NCI-H2081 treated with DMSO at 0.1 percent for 48 hours (cell line): ENCODE measurements around the gene NRK.
"Not testable (repeated sequence)": the region's sequence is repeated elsewhere in the genome, so short reads cannot be mapped to it uniquely, and the experiment has no call there.

ENCODE experiments used
- DNase-seq: peaks from one replicate; lab custom pipeline; 2025; lab: John Stamatoyannopoulos, UW

The NRK gene

GRCh38 chrX:105894721-105895120 is 72.4 kb downstream of the NRK start:
- DNase-seq = no peak

DNA sequence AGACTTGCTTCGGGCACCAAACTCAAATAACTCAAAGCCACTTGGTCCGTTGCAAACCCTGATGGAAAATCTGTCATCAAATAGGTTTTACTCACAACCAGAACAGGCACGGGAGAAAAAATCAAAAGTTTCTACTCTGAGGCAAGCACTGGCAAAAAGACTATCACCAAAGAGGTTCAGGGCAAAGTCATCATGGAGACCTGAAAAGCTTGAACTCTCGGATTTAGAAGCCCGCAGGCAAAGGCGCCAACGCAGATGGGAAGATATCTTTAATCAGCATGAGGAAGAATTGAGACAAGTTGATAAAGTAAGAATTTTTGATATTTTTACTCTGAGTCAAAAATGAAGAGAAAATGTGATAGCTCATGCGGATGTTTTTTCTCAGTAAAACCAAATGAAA is 87.2 kb downstream of the NRK start:
- DNase-seq = no peak

DNA sequence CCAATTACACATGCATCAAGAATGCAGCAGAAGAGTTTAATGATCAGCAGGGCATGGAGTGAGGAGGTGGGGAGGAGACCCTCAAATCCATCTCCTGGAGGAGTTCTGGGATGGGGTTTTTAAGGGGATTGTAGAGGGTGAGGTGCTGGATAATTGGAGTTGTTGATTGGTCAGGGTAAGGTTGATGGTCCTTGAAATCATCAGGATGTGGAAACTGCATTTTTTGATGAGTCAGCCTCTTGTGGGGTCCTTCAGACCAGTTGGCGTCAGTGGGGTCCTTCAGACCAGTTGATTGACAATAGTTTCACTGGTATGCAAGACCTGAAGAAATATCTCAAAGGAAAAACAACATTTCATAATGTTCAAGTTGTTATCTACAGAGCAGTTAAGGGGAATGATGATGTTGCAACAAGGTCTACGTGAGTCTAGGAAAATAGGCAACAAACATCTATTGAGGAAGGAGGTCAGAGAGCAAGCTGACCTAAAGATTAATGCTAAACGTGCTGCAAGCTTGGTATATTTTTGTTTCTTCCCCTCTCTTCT is 88.3 kb downstream of the NRK start:
- no peak for DNase-seq

DNA sequence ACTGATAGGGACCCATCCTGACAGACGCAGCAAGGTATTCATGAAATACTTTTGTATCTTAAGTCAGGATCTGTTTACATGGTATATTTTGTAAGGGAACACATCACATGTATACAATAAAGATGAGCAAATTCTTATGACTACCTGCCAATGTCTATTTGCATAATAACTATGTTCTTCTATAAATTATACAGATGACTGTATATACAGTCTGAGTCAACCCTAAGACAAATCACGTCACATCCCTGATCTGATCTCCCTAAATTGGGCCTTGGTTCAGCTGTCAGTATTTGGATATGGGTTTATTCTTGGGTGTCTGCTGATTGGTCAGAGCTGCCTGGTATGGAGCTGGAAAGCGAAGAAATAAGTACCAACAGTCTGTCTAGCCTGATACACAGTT is 122.9 kb downstream of the NRK start:
- no peak for DNase-seq

GRCh38 chrX:105969487-105969886 is 147.1 kb downstream of the NRK start:
- DNase-seq = no peak

- DNase-seq = no peak
Measured at GRCh38 chrX:105972690-105973386, 150.5 kb downstream of the NRK start.

DNA sequence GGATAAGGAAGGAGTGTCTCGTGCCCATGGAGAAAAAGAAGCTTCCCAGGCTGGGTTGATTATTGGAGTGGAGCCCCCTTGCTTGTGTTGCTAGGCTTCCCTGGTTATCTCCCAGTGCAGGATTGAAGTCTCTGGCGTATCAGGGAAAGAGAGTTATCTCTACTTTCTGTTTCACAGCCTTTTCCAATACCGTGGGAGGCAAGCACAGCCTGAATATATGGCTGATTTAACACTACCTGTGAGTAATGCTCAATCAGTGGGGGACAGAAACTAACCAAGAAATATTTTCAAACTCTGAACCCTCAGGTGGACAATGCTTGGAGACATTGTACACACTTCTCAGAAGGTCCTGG is 151.0 kb downstream of the NRK start:
- no peak for DNase-seq

DNA sequence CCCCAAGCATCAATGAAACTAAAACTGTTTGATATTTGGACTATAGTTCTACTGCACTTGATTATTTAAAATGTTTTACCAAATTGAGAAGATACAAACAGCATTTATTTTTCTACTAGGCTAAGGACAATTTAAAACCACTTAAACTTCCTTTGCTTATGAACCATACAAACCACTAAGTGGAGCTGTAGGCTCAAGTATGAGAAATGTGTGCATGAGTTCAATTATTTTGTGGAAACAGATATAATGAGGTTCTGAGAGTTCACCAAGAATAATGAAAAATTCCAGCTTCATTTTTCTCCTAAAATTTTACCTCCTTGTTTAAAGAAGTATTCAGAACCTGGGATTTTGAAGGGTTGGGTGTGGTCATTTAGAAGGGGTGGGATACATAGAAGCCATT is 153.0 kb downstream of the NRK start:
- no peak for DNase-seq

DNA sequence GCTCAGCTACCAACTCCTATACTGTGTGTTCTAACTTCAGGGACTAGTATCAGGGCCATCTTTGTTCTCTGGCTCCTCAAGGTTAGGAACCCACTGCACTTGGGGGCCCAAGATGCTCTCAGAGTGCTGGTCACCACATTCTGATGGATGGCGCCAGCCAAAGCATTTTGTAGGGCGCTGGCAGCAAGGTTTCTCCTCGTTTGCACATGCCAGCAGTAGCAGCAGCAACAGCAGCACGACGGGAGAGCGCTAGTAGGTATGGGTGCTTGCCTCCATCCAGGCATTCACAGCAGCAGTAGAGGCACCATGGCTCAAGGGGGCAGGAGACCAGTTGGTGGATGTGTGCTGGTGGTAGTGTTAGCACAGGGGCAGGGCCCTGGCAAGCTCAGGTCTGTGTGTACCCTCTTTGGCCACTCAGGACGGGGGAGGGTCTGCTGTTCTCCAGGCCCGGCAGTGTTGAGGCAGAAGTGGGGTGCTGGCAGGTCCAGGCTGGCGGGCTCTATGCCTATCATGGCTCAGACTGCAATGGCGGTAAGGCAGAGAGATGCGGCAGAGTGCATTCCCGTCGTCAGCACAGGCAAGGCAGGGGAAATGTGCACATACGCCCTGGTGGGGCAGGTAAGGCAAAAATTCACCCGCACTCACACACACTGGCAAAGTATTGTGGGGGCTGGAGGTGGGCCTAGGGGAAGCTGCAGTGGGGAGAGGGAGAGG is 159.6 kb downstream of the NRK start:
- no peak for DNase-seq

GRCh38 chrX:105988487-105988886 is 166.1 kb downstream of the NRK start:
- DNase-seq = not testable (repeated sequence)

DNA sequence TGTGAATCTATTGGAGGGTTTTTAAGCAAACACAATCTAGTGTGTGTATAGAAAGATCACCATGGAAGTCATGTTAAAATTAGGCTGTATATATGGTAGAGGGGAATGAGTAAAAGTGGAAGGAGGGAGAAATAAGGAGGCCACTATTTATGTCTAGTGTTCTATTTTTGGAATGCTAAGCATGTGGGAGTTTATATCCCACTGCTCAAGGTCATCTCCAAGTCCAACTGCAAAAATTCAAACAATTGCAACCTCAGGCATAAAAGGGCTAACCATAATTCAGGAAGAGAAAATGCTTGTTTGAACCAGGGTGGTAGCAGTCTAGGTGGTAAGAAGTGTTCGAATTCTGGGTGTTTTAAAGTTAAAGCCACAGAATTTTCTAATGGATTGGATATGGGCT is 177.0 kb downstream of the NRK start:
- no peak for DNase-seq

- no peak for DNase-seq
Measured at GRCh38 chrX:106000203-106000602, 177.9 kb downstream of the NRK start.

DNA sequence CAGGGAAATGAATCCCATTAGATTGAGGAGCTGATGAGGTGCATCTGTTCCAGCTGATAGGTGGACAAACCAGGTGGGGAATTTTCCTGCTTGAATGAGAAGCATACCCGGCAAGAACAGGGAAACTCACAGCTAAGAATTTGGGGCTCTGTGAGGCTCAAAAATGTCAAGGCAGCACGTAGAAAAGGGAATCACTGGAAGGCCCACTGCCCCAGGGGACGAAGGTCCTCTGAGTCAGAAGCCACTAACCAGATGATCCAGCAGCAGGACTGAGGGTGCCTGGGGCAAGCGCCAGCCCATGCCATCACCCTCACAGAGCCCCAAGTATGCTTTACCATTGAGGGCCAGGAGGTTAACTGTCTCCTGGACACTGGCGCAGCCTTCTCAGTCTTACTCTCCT is 178.3 kb downstream of the NRK start:
- DNase-seq = not testable (repeated sequence)

GRCh38 chrX:106005684-106006083 is 183.3 kb downstream of the NRK start:
- DNase-seq = no peak

DNA sequence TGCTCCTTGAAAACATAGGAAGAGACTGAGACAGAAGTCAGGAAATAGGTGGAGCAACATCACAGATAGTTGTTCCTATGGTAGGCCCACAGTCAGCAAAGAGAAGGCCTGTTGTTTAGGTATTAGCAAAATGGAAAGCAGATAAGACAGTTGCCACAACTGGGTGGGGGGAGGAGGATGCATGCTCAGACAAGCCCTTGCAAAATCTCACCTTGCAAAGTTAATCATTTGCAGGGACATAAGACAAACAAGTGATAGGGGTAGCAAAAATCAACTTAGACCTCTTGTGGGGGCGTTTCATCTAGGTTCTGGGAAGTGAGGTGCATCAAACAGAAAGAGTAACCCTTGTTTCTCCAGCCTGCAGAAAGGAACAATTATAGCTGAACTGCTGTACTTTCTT is 185.5 kb downstream of the NRK start:
- DNase-seq = no peak
